Neural crest cell (in vitro differentiated cells): ENCODE results near the gene MCM6. TPM values are rescaled to one million over a fixed set of nuclear protein-coding genes. Genes with fewer than 3 reads are reported as not detected.

Experiments
- DNase-seq: peaks from one replicate; pipeline ENCODE4 v3.0.0; 2021; ENCODE audit warnings: low read depth, mixed read lengths, low spot score
- H3K27ac Mint-ChIP-seq: one replicate; pipeline ENCODE4 v1.8.0; 2021; ENCODE audit warnings: mild to moderate bottlenecking, mixed read lengths; ENCODE audit not compliant: unreplicated experiment
- H3K27me3 Mint-ChIP-seq: 2 replicates; pipeline ENCODE4 v1.8.0; 2021; ENCODE audit warnings: low read depth, mild to moderate bottlenecking, mixed read lengths
- H3K36me3 Mint-ChIP-seq: 2 replicates; pipeline ENCODE4 v1.8.0; 2021; ENCODE audit warnings: low read depth, mild to moderate bottlenecking, mixed read lengths
- H3K4me1 Mint-ChIP-seq: 2 replicates; pipeline ENCODE4 v1.8.0; 2021; ENCODE audit warnings: mixed read lengths
- H3K4me3 Mint-ChIP-seq: one replicate; pipeline ENCODE4 v1.8.0; 2021; ENCODE audit warnings: mild to moderate bottlenecking, mixed read lengths
- H3K9me3 Mint-ChIP-seq: 2 replicates; pipeline ENCODE4 v1.8.0; 2021; ENCODE audit warnings: mixed read lengths
- total RNA-seq: library from RNA; stranded (reverse); gene quantifications from 2 replicates; pipeline ENCODE4 v1.2.1, GENCODE V29; 2021
- TF ChIP-seq, protein P1 (sequence below): fragments of 200-600 bp; sonication (generic); conservative IDR thresholded peaks from 2 replicates; pipeline ENCODE4 v1.5.0; 2021; ENCODE audit warnings: antibody characterized with exemption, mild to moderate bottlenecking

The MCM6 gene
- total RNA-seq, 1 donor from 2014 or later: 118 TPM

DNA sequence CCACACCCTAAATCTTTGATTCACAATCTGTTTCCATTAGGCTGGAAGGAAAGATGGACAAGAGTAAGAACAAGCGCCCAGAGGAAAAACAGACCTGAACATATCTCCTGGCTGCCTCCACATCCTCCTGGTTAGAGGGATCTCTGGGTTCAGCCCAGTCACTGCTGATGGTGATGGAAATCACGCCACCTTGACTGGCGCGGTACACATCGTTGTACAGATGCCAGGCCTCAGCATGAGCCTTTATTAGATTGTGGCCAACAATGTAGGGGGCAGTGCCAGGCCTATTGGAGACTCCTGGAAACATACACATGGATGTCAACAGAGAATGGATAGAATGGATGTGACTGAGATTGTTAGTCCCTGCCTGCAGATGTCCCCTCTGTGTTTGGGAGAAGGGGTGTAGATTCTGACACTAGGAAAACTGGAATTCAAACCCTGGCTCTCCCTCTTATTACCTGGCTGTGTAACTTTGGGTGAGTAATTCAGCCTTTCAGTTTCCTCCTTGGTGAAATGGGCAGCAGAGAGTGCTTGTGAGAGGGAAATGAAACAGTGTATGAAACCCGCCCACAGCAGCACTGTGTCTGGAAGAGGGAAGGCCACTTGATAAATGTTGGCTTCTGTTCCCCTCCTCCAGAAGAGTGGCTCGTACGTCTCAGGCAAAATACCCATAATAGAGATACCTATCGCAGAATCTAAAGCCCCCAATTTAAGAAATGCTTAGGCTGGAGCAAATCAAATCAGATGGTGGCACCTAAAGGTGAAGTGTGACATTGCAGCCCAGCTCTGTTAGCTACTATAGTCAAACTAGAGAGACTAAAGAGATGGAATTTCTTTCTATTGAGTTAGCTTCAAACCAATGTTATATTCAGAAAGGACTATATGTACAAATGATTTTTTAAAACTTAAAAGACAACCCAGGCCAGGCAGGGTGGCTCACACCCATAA lies 75.5 kb downstream of the MCM6 start:
- H3K9me3 Mint-ChIP-seq: peaks cover 8% of the 10 kb centered on the region
- no peak overlapping the region for H3K27ac Mint-ChIP-seq
- TF ChIP-seq, protein P1, sequence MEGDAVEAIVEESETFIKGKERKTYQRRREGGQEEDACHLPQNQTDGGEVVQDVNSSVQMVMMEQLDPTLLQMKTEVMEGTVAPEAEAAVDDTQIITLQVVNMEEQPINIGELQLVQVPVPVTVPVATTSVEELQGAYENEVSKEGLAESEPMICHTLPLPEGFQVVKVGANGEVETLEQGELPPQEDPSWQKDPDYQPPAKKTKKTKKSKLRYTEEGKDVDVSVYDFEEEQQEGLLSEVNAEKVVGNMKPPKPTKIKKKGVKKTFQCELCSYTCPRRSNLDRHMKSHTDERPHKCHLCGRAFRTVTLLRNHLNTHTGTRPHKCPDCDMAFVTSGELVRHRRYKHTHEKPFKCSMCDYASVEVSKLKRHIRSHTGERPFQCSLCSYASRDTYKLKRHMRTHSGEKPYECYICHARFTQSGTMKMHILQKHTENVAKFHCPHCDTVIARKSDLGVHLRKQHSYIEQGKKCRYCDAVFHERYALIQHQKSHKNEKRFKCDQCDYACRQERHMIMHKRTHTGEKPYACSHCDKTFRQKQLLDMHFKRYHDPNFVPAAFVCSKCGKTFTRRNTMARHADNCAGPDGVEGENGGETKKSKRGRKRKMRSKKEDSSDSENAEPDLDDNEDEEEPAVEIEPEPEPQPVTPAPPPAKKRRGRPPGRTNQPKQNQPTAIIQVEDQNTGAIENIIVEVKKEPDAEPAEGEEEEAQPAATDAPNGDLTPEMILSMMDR: no peak
- H3K36me3 Mint-ChIP-seq: peaks cover 2% of the 10 kb centered on the region
- no peak overlapping the region for H3K4me3 Mint-ChIP-seq
- H3K4me1 Mint-ChIP-seq: peaks cover 3% of the 10 kb centered on the region
- no peak for DNase-seq
- H3K27me3 Mint-ChIP-seq: no peaks in the 10 kb centered on the region

DNA sequence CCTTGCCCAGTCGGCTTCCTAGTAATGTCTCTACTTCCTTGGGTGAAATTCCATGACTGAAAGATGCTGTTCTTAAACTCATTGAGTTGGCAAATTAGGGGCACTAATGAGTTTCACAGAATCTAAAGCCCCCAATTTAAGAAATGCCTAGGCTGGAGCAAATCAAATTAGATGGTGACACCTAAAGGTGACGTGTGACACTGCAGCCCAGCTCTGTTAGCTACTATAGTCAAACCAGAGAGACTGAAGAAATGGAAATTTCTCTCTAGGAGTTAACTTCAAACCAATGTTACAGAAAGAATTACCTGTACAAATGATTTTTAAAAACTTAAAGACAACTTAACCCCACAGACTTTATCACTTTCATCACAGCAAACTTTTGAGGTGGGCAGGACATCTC lies 76.5 kb downstream of the MCM6 start:
- Mint-ChIP-seq H3K4me1 (peaks cover 3% of the 10 kb centered on the region), H3K4me3 (no peak overlapping the region), H3K27me3 (no peaks in the 10 kb centered on the region), H3K27ac (no peak overlapping the region), H3K9me3 (peaks cover 8% of the 10 kb centered on the region), H3K36me3 (peaks cover 2% of the 10 kb centered on the region)
- TF ChIP-seq, protein P1: peak; percentile 23
- DNase-seq: no peak

DNA sequence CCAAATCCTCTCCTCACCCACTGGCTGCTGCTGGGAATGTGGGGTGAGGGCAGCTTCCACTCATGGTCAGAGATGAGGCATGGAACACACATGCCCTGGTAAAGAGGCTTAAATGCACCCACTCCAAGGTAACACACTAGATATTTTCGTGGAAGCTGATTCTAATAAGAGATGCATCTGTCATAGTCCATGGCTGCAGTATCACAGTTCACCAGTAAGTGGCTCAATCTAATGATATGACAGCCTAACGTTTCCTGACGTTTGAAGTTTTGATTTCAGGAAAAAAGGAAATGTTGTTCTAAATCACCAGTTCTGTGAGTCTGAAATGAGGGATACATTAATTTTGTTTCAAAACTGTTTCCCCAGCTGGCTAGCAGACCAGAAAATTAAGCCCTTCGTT lies 77.5 kb downstream of the MCM6 start:
- TF ChIP-seq, protein P1: peak; percentile 30
- Mint-ChIP-seq H3K9me3 (peaks cover 8% of the 10 kb centered on the region), H3K4me3 (no peak overlapping the region), H3K27me3 (no peaks in the 10 kb centered on the region), H3K27ac (no peak overlapping the region), H3K36me3 (peaks cover 2% of the 10 kb centered on the region), H3K4me1 (peaks cover 3% of the 10 kb centered on the region)
- DNase-seq: no peak

DNA sequence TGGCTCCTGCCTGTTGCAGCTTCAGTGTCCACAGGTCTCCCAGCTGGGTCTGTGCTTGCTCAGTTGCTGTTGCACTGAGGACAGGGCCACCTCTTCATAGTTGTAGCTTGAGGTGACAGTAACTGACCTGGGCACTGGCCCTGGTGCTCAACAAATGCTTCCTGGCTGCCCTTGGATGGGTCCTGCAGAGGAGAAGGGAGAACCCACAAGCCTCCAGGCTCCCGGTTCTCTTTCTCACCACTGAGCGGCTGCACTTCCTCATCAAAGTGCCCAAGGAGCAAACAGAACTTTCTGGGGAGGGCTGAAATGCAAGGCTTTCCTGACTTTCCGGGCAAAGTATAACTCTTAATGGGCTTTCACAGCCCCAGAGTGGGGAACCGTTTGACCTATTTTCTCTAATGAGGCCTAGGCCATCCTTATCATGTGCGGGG lies 78.0 kb downstream of the MCM6 start:
- Mint-ChIP-seq H3K4me3 (no peak overlapping the region), H3K27ac (no peak overlapping the region), H3K9me3 (peaks cover 8% of the 10 kb centered on the region), H3K4me1 (peaks cover 3% of the 10 kb centered on the region), H3K36me3 (peaks cover 2% of the 10 kb centered on the region), H3K27me3 (no peaks in the 10 kb centered on the region)
- DNase-seq: no peak
- TF ChIP-seq, protein P1: no peak

DNA sequence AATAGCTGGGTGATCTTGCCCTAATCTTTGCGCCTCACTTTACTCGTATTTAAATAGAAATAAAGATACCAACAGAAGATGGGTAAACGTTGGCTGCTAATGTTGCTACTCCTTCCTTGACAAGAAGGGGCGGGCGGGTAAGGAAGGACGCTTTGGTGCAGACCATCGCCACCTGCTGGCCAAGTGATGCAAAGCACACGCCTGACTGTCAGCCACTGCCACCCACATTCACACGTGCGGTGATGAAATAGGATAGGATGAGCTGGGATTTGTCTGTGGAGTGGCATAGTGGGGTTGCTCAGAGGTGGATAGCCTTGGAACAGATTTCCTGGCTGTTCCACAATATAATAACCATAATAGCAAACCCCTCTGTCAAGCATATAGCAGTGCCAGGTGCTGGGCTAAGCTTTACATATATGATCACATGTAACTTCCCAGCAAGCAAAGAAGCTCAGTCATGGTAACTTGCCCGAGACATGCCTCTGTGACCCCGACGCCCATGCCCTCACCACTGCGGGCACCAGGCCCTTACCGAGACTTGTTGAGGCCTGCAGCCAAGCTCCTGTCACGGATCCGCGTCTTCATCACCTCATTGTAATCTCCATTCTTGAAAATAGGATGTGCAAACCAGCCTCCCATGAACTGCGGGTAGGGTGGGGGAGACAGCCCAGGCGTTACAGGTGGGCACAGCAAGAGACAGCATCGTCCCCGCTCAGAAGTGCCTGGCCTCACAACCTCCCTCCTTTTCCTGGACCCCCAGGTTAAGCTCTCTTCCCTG lies 78.6 kb downstream of the MCM6 start:
- H3K4me1 Mint-ChIP-seq: peaks cover 3% of the 10 kb centered on the region
- H3K4me3 Mint-ChIP-seq: no peak overlapping the region
- H3K9me3 Mint-ChIP-seq: peaks cover 8% of the 10 kb centered on the region
- H3K27me3 Mint-ChIP-seq: no peaks in the 10 kb centered on the region
- DNase-seq: peak; percentile 88
- no peak overlapping the region for H3K27ac Mint-ChIP-seq
- TF ChIP-seq, protein P1: peak; percentile 95
- H3K36me3 Mint-ChIP-seq: peaks cover 2% of the 10 kb centered on the region
